GM12878 (cell line): ENCODE results near the gene FAM210A.

Experiments used
- CEBPB ChIP-seq, 2 experiments: fragments of 150-350 bp in 1 of 2; IDR thresholded peaks; 2 replicates each; pipeline ENCODE4 v1.6.1; 2012 to 2014; ENCODE audit warnings: low read depth in 2 of 2, low read length in 2 of 2, borderline replicate concordance in 1 of 2, inconsistent platforms in 1 of 2
- CHD4 ChIP-seq: fragments of 200-600 bp; sonication (generic); IDR thresholded peaks from 2 replicates; pipeline ENCODE4 v1.6.1; 2016; ENCODE audit warnings: mild to moderate bottlenecking
- EED ChIP-seq: sonication (generic); IDR thresholded peaks from 2 replicates; pipeline ENCODE4 v1.6.1; 2016; ENCODE audit warnings: antibody characterized with exemption, low read depth
- RCOR1 ChIP-seq: conservative IDR thresholded peaks from 2 replicates; pipeline ENCODE4 v1.6.1; 2012; ENCODE audit warnings: low read depth, low read length, improper control_type of control experiment
- SP1 ChIP-seq: IDR thresholded peaks from one replicate; pipeline ENCODE4 v1.6.1; 2011; ENCODE audit warnings: low read depth, low read length
- SPI1 ChIP-seq: IDR thresholded peaks from 2 replicates; pipeline ENCODE4 v1.6.1; 2011; ENCODE audit warnings: low read depth, mild to moderate bottlenecking, low read length, moderate library complexity, borderline replicate concordance; ENCODE audit not compliant: insufficient read depth
- TF ChIP-seq, protein P1 (sequence below): IDR thresholded peaks from 2 replicates; pipeline ENCODE4 v1.6.1; 2011; ENCODE audit warnings: low read depth, low read length, improper control_type of control experiment, borderline replicate concordance
- TF ChIP-seq, protein P2 (sequence below): IDR thresholded peaks from 2 replicates; pipeline ENCODE4 v1.6.1; 2012; ENCODE audit warnings: improper control_type of control experiment, low read depth, low read length; ENCODE audit not compliant: insufficient replicate concordance
- TF ChIP-seq, protein P3 (sequence below): IDR thresholded peaks from 2 replicates; pipeline ENCODE4 v1.6.1; 2012; ENCODE audit warnings: low read length, inconsistent platforms
- TF ChIP-seq, protein P4 (sequence below), 3 experiments: IDR thresholded peaks in 2 of 3; conservative IDR thresholded peaks in 1 of 3; 2 replicates each; pipeline ENCODE4 v1.5.1; 2011; ENCODE audit warnings: low read depth in 3 of 3, low read length in 3 of 3, mild to moderate bottlenecking in 3 of 3, control low read depth in 2 of 3, moderate library complexity in 2 of 3, inconsistent platforms in 1 of 3, mixed read lengths in 1 of 3; ENCODE audit not compliant: control insufficient read depth in 2 of 3, insufficient read depth in 1 of 3; ENCODE audit errors: extremely low read depth in 1 of 3
- TF ChIP-seq, protein P5 (sequence below): IDR thresholded peaks from 2 replicates; pipeline ENCODE4 v1.6.1; 2012; ENCODE audit warnings: mild to moderate bottlenecking, low read depth, low read length
- TF ChIP-seq, protein P6 (sequence below): fragments of 450-650 bp; IDR thresholded peaks from 2 replicates; pipeline ENCODE4 v1.6.1; 2017; ENCODE audit warnings: mild to moderate bottlenecking

DNA sequence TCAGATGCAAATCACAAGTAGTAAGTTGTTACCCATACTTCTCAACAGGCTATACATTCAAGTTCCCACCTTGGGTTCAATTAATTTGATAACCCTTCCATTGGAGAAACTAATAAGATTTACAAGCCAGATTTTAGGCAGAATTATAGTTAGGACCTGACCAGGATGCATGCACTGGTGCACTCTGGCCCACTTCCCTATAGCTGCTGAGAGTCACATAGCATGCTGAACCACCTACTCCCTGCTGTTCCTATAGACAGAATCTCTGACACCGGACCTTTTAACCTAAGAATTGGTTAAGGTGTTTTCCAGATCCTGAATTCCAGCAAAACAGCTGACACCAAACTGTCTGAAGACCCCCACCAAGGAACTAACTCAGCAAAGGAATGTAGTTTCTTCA is 26.2 kb downstream of the FAM210A start:
- TF ChIP-seq CHD4: no peak
- TF ChIP-seq, protein P1, sequence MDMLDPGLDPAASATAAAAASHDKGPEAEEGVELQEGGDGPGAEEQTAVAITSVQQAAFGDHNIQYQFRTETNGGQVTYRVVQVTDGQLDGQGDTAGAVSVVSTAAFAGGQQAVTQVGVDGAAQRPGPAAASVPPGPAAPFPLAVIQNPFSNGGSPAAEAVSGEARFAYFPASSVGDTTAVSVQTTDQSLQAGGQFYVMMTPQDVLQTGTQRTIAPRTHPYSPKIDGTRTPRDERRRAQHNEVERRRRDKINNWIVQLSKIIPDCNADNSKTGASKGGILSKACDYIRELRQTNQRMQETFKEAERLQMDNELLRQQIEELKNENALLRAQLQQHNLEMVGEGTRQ: no peak
- TF ChIP-seq, protein P2, sequence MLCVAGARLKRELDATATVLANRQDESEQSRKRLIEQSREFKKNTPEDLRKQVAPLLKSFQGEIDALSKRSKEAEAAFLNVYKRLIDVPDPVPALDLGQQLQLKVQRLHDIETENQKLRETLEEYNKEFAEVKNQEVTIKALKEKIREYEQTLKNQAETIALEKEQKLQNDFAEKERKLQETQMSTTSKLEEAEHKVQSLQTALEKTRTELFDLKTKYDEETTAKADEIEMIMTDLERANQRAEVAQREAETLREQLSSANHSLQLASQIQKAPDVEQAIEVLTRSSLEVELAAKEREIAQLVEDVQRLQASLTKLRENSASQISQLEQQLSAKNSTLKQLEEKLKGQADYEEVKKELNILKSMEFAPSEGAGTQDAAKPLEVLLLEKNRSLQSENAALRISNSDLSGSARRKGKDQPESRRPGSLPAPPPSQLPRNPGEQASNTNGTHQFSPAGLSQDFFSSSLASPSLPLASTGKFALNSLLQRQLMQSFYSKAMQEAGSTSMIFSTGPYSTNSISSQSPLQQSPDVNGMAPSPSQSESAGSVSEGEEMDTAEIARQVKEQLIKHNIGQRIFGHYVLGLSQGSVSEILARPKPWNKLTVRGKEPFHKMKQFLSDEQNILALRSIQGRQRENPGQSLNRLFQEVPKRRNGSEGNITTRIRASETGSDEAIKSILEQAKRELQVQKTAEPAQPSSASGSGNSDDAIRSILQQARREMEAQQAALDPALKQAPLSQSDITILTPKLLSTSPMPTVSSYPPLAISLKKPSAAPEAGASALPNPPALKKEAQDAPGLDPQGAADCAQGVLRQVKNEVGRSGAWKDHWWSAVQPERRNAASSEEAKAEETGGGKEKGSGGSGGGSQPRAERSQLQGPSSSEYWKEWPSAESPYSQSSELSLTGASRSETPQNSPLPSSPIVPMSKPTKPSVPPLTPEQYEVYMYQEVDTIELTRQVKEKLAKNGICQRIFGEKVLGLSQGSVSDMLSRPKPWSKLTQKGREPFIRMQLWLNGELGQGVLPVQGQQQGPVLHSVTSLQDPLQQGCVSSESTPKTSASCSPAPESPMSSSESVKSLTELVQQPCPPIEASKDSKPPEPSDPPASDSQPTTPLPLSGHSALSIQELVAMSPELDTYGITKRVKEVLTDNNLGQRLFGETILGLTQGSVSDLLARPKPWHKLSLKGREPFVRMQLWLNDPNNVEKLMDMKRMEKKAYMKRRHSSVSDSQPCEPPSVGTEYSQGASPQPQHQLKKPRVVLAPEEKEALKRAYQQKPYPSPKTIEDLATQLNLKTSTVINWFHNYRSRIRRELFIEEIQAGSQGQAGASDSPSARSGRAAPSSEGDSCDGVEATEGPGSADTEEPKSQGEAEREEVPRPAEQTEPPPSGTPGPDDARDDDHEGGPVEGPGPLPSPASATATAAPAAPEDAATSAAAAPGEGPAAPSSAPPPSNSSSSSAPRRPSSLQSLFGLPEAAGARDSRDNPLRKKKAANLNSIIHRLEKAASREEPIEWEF: no peak
- TF ChIP-seq CEBPB (IDR thresholded peaks at IDR 0.05; ENCODE audit: borderline replicate concordance in 1 of 2, low read depth in 2 of 2, low read length in 2 of 2): no peak
- no peak for TF ChIP-seq EED
- TF ChIP-seq, protein P3, sequence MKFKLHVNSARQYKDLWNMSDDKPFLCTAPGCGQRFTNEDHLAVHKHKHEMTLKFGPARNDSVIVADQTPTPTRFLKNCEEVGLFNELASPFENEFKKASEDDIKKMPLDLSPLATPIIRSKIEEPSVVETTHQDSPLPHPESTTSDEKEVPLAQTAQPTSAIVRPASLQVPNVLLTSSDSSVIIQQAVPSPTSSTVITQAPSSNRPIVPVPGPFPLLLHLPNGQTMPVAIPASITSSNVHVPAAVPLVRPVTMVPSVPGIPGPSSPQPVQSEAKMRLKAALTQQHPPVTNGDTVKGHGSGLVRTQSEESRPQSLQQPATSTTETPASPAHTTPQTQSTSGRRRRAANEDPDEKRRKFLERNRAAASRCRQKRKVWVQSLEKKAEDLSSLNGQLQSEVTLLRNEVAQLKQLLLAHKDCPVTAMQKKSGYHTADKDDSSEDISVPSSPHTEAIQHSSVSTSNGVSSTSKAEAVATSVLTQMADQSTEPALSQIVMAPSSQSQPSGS: no peak
- TF ChIP-seq, protein P4, sequence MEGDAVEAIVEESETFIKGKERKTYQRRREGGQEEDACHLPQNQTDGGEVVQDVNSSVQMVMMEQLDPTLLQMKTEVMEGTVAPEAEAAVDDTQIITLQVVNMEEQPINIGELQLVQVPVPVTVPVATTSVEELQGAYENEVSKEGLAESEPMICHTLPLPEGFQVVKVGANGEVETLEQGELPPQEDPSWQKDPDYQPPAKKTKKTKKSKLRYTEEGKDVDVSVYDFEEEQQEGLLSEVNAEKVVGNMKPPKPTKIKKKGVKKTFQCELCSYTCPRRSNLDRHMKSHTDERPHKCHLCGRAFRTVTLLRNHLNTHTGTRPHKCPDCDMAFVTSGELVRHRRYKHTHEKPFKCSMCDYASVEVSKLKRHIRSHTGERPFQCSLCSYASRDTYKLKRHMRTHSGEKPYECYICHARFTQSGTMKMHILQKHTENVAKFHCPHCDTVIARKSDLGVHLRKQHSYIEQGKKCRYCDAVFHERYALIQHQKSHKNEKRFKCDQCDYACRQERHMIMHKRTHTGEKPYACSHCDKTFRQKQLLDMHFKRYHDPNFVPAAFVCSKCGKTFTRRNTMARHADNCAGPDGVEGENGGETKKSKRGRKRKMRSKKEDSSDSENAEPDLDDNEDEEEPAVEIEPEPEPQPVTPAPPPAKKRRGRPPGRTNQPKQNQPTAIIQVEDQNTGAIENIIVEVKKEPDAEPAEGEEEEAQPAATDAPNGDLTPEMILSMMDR (IDR thresholded peaks at IDR 0.05 in 2 of 3, conservative IDR thresholded peaks at IDR 0.05 in 1 of 3; ENCODE audit: control insufficient read depth in 2 of 3, extremely low read depth in 1 of 3, insufficient read depth in 1 of 3, low read depth in 3 of 3, low read length in 3 of 3): no peak
- TF ChIP-seq SPI1: 0 out of 2 replicates have a peak, but pooled peaks have one; percentile 32
- TF ChIP-seq, protein P5, sequence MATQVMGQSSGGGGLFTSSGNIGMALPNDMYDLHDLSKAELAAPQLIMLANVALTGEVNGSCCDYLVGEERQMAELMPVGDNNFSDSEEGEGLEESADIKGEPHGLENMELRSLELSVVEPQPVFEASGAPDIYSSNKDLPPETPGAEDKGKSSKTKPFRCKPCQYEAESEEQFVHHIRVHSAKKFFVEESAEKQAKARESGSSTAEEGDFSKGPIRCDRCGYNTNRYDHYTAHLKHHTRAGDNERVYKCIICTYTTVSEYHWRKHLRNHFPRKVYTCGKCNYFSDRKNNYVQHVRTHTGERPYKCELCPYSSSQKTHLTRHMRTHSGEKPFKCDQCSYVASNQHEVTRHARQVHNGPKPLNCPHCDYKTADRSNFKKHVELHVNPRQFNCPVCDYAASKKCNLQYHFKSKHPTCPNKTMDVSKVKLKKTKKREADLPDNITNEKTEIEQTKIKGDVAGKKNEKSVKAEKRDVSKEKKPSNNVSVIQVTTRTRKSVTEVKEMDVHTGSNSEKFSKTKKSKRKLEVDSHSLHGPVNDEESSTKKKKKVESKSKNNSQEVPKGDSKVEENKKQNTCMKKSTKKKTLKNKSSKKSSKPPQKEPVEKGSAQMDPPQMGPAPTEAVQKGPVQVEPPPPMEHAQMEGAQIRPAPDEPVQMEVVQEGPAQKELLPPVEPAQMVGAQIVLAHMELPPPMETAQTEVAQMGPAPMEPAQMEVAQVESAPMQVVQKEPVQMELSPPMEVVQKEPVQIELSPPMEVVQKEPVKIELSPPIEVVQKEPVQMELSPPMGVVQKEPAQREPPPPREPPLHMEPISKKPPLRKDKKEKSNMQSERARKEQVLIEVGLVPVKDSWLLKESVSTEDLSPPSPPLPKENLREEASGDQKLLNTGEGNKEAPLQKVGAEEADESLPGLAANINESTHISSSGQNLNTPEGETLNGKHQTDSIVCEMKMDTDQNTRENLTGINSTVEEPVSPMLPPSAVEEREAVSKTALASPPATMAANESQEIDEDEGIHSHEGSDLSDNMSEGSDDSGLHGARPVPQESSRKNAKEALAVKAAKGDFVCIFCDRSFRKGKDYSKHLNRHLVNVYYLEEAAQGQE: no peak
- TF ChIP-seq, protein P6, sequence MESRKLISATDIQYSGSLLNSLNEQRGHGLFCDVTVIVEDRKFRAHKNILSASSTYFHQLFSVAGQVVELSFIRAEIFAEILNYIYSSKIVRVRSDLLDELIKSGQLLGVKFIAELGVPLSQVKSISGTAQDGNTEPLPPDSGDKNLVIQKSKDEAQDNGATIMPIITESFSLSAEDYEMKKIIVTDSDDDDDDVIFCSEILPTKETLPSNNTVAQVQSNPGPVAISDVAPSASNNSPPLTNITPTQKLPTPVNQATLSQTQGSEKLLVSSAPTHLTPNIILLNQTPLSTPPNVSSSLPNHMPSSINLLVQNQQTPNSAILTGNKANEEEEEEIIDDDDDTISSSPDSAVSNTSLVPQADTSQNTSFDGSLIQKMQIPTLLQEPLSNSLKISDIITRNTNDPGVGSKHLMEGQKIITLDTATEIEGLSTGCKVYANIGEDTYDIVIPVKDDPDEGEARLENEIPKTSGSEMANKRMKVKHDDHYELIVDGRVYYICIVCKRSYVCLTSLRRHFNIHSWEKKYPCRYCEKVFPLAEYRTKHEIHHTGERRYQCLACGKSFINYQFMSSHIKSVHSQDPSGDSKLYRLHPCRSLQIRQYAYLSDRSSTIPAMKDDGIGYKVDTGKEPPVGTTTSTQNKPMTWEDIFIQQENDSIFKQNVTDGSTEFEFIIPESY: no peak
- TF ChIP-seq RCOR1: no peak
- no peak for TF ChIP-seq SP1
